ENCODE measurements around the gene PTPRJ. TPM values are rescaled to one million over a fixed set of nuclear protein-coding genes. Genes with fewer than 3 reads are reported as not detected.

PTPRJ gene
- total RNA-seq, 1 donor from 2014 or later, result 5.9 TPM

- Histone ChIP-seq H3K27me3 (no peaks in the 10 kb centered on the region), H3K27ac (no peak overlapping the region), H3K9me3 (no peaks in the 10 kb centered on the region), H3K4me1 (no peaks in the 10 kb centered on the region), H3K4me3 (no peak overlapping the region), H3K36me3 (no peaks in the 10 kb centered on the region)
- intact Hi-C loops (cut with DNase I), result no loop called here
- TF ChIP-seq CTCF (IDR thresholded peaks at IDR 0.05), result no peak
- DNase-seq (ENCODE audit: low spot score in 2 of 2), result no peak
Observed at GRCh38 chr11:48024635-48025071, 44.3 kb downstream of the PTPRJ start.

GRCh38 chr11:48025293-48025983, 45.1 kb downstream of the PTPRJ start:
- H3K9me3 ChIP-seq, result no peaks in the 10 kb centered on the region
- no peaks in the 10 kb centered on the region for H3K36me3 ChIP-seq
- no peak for TF ChIP-seq CTCF (IDR thresholded peaks at IDR 0.05)
- H3K4me1 ChIP-seq, result no peaks in the 10 kb centered on the region
- no peak overlapping the region for H3K27ac ChIP-seq
- DNase-seq (ENCODE audit: low spot score in 2 of 2), result no peak
- intact Hi-C loops (cut with DNase I), result no loop called here
- no peak overlapping the region for H3K4me3 ChIP-seq
- no peaks in the 10 kb centered on the region for H3K27me3 ChIP-seq

GRCh38 chr11:48025984-48026340, 45.6 kb downstream of the PTPRJ start:
- Histone ChIP-seq H3K4me3 (no peak overlapping the region), H3K4me1 (no peaks in the 10 kb centered on the region), H3K27me3 (no peaks in the 10 kb centered on the region), H3K9me3 (no peaks in the 10 kb centered on the region), H3K36me3 (no peaks in the 10 kb centered on the region), H3K27ac (no peak overlapping the region)
- intact Hi-C loops (cut with DNase I), result no loop called here
- no peak for TF ChIP-seq CTCF (IDR thresholded peaks at IDR 0.05)
- DNase-seq (ENCODE audit: low spot score in 2 of 2), result no peak

- no peaks in the 10 kb centered on the region for H3K27me3 ChIP-seq
- no peak overlapping the region for H3K27ac ChIP-seq
- no peak overlapping the region for H3K4me3 ChIP-seq
- H3K36me3 ChIP-seq, result no peaks in the 10 kb centered on the region
- no peak for TF ChIP-seq CTCF (IDR thresholded peaks at IDR 0.05)
- H3K4me1 ChIP-seq, result no peaks in the 10 kb centered on the region
- intact Hi-C loops (cut with DNase I), result no loop called here
- H3K9me3 ChIP-seq, result no peaks in the 10 kb centered on the region
- DNase-seq (ENCODE audit: low spot score in 2 of 2), result no peak
Observed at GRCh38 chr11:48028914-48029680, 48.7 kb downstream of the PTPRJ start.

GRCh38 chr11:48029681-48030290, 49.4 kb downstream of the PTPRJ start:
- no peak overlapping the region for H3K4me3 ChIP-seq
- H3K27ac ChIP-seq, result no peak overlapping the region
- intact Hi-C loops (cut with DNase I), result no loop called here
- no peaks in the 10 kb centered on the region for H3K27me3 ChIP-seq
- no peaks in the 10 kb centered on the region for H3K4me1 ChIP-seq
- no peaks in the 10 kb centered on the region for H3K9me3 ChIP-seq
- no peak for TF ChIP-seq CTCF (IDR thresholded peaks at IDR 0.05)
- no peaks in the 10 kb centered on the region for H3K36me3 ChIP-seq
- DNase-seq (ENCODE audit: low spot score in 2 of 2), result no peak

Data from ascending aorta (tissue), 2 donors.